Transverse colon (tissue), 4 donors: Measurements from ENCODE around the gene PZP. TPM values are rescaled to one million over a fixed set of nuclear protein-coding genes. Genes with fewer than 3 reads are reported as not detected.

ENCODE experiments used
- DNase-seq: peaks from one replicate; pipeline ENCODE4 v3.0.0-alpha.2; 2019
- H3K27ac ChIP-seq, 4 donors: fragments of 200-600 bp; sonication (generic); 2 replicates each; pipeline ENCODE4 v1.5.1; 2016 to 2018; ENCODE audit warnings: inconsistent platforms in 4 of 4
- H3K27me3 ChIP-seq: fragments of 200-600 bp; sonication (generic); 2 replicates; pipeline ENCODE4 v1.5.1; 2017; ENCODE audit warnings: inconsistent platforms
- H3K36me3 ChIP-seq, 4 donors: fragments of 200-600 bp; sonication (generic); 2 replicates each; pipeline ENCODE4 v1.5.1; 2017 to 2019; ENCODE audit warnings: inconsistent platforms in 4 of 4
- H3K4me1 ChIP-seq, 4 donors: fragments of 200-600 bp; sonication (generic); 2 replicates each; pipeline ENCODE4 v1.5.1; 2017 to 2020; ENCODE audit warnings: inconsistent platforms in 4 of 4
- H3K4me3 ChIP-seq, 4 donors: fragments of 200-600 bp; sonication (generic); 1 replicate in 1 of 4; 2 replicates in 3 of 4; pipeline versions ENCODE4 v1.5.1 to v1.6.1; 2017 to 2019; ENCODE audit warnings: inconsistent platforms in 4 of 4
- H3K9me3 ChIP-seq, 2 donors: fragments of 200-600 bp; sonication (generic); 2 replicates each; pipeline ENCODE4 v1.5.1; 2017 to 2019; ENCODE audit warnings: inconsistent platforms in 2 of 2
- EP300 ChIP-seq: sonication (generic); formaldehyde crosslinking; IDR thresholded peaks from one replicate; pipeline ENCODE4 v1.6.1; 2017; ENCODE audit warnings: antibody characterized with exemption, low read depth
- POLR2A ChIP-seq: fragments of 450-650 bp; IDR thresholded peaks from one replicate; pipeline ENCODE4 v1.6.1; 2016; ENCODE audit warnings: antibody characterized with exemption, mild to moderate bottlenecking, moderate library complexity
- POLR2AphosphoS5 ChIP-seq, 3 donors: sonication (generic); formaldehyde crosslinking; IDR thresholded peaks; one replicate each; pipeline ENCODE4 v1.6.1; 2016; ENCODE audit warnings: antibody characterized with exemption in 3 of 3
- WGBS, 2 donors: methylation state at CpG; one replicate each; pipeline ENCODE4 v1.1.5; 2018; ENCODE audit warnings: low coverage in 1 of 2; 5-methylcytosine and 5-hydroxymethylcytosine counted together
- in situ Hi-C, 4 donors: fragments of 200-750 bp; cut with MboI; loops; one replicate each; pipeline versions ENCODE4 v1.15.0 to v1.15.1; 2017; ENCODE audit warnings: low sequenced_read_pairs in 3 of 4, low pct_ligation_motif_present in 1 of 4, low pct_unique_long_range_greater_than_20kb in 1 of 4
- intact Hi-C: fragments of 100-400 bp; cut with DNase I; formaldehyde crosslinking; loops from one replicate; pipeline ENCODE4 v1.15.1; 2023; ENCODE audit warnings: low total_unique reads
- total RNA-seq, 4 donors: library from RNA; depleted of rRNA; stranded (reverse); fragments of >200 nt; gene quantifications; one replicate each; pipeline ENCODE4 v1.1.0, GENCODE V29; 2016
- TF ChIP-seq, protein P1 (sequence below), 5 experiments: fragments of 200-600 bp in 3 of 5; fragments of 450-650 bp in 2 of 5; sonication (generic) in 3 of 5; IDR thresholded peaks; 1 replicate in 2 of 5; 2 replicates in 3 of 5; pipeline ENCODE4 v1.5.1; 2016 to 2017; ENCODE audit warnings: antibody characterized with exemption in 5 of 5, inconsistent platforms in 3 of 5, mild to moderate bottlenecking in 2 of 5, moderate library complexity in 1 of 5

PZP gene
- total RNA-seq, 4 donors from 2014 or later, result not detected

GRCh38 chr12:9108504-9109212, 99.5 kb downstream of the PZP start:
- TF ChIP-seq EP300 (no peak), POLR2AphosphoS5 (IDR thresholded peaks at IDR 0.05) (no peak), POLR2A (no peak)
- TF ChIP-seq, protein P1, sequence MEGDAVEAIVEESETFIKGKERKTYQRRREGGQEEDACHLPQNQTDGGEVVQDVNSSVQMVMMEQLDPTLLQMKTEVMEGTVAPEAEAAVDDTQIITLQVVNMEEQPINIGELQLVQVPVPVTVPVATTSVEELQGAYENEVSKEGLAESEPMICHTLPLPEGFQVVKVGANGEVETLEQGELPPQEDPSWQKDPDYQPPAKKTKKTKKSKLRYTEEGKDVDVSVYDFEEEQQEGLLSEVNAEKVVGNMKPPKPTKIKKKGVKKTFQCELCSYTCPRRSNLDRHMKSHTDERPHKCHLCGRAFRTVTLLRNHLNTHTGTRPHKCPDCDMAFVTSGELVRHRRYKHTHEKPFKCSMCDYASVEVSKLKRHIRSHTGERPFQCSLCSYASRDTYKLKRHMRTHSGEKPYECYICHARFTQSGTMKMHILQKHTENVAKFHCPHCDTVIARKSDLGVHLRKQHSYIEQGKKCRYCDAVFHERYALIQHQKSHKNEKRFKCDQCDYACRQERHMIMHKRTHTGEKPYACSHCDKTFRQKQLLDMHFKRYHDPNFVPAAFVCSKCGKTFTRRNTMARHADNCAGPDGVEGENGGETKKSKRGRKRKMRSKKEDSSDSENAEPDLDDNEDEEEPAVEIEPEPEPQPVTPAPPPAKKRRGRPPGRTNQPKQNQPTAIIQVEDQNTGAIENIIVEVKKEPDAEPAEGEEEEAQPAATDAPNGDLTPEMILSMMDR (IDR thresholded peaks at IDR 0.05), result no peak
- H3K36me3 ChIP-seq, result peaks cover 0 to 12% (median 3%) of the 10 kb centered on the region in 4 donors
- intact Hi-C loops (no loop called here), in situ Hi-C loops (no loop called here)
- H3K27ac ChIP-seq, result no peak overlapping the region
- no peaks in the 10 kb centered on the region for H3K4me1 ChIP-seq
- no peaks in the 10 kb centered on the region for H3K27me3 ChIP-seq
- no peak overlapping the region for H3K4me3 ChIP-seq
- H3K9me3 ChIP-seq, result no peaks in the 10 kb centered on the region
- 63 to 66% methylated on average over 5 of the region's 5 CpGs for WGBS, 2 donors
- DNase-seq, result no peak

- TF ChIP-seq, protein P1 (IDR thresholded peaks at IDR 0.05), result no peak
- TF ChIP-seq POLR2A (no peak), EP300 (no peak), POLR2AphosphoS5 (IDR thresholded peaks at IDR 0.05) (no peak)
- Histone ChIP-seq H3K4me1 (no peaks in the 10 kb centered on the region), H3K27ac (no peak overlapping the region), H3K9me3 (no peaks in the 10 kb centered on the region), H3K4me3 (no peak overlapping the region), H3K36me3 (peaks cover 0 to 12% (median 3%) of the 10 kb centered on the region in 4 donors), H3K27me3 (no peaks in the 10 kb centered on the region)
- intact Hi-C loops, result no loop called here
- 89 to 100% methylated on average over 1 to 3 of the region's 3 CpGs for WGBS, 2 donors
- DNase-seq, result no peak
- in situ Hi-C loops, result no loop called here
Observed at GRCh38 chr12:9107542-9107873, 100.7 kb downstream of the PZP start.

GRCh38 chr12:9106610-9107541, 101.3 kb downstream of the PZP start:
- in situ Hi-C loops (no loop called here), intact Hi-C loops (no loop called here)
- 90 to 93% methylated on average over 10 to 11 of the region's 11 CpGs for WGBS, 2 donors
- no peak for DNase-seq
- H3K9me3 ChIP-seq, result no peaks in the 10 kb centered on the region
- TF ChIP-seq EP300 (no peak), POLR2AphosphoS5 (IDR thresholded peaks at IDR 0.05) (no peak), POLR2A (no peak)
- TF ChIP-seq, protein P1 (IDR thresholded peaks at IDR 0.05), result no peak
- no peaks in the 10 kb centered on the region for H3K4me1 ChIP-seq
- peaks cover 0 to 12% (median 3%) of the 10 kb centered on the region in 4 donors for H3K36me3 ChIP-seq
- H3K4me3 ChIP-seq, result no peak overlapping the region
- no peak overlapping the region for H3K27ac ChIP-seq
- H3K27me3 ChIP-seq, result no peaks in the 10 kb centered on the region

GRCh38 chr12:9106067-9106466, 102.1 kb downstream of the PZP start:
- WGBS, 2 donors, result 76 to 100% methylated on average over 1 of the region's 1 CpG
- DNase-seq, result no peak
- TF ChIP-seq POLR2A (no peak), EP300 (no peak), POLR2AphosphoS5 (IDR thresholded peaks at IDR 0.05) (no peak)
- TF ChIP-seq, protein P1 (IDR thresholded peaks at IDR 0.05), result no peak
- Histone ChIP-seq H3K27me3 (no peaks in the 10 kb centered on the region), H3K36me3 (peaks cover 0 to 12% (median 3%) of the 10 kb centered on the region in 4 donors), H3K4me1 (no peaks in the 10 kb centered on the region), H3K27ac (no peak overlapping the region), H3K4me3 (no peak overlapping the region), H3K9me3 (no peaks in the 10 kb centered on the region)
- in situ Hi-C loops (no loop called here), intact Hi-C loops (no loop called here)
